Liver (tissue), 9 donors: ENCODE results near the gene SLC34A3. TPM values are rescaled to one million over a fixed set of nuclear protein-coding genes. Genes with fewer than 3 reads are reported as not detected.

Experiments
- DNase-seq: peaks from one replicate; pipeline ENCODE4 v3.0.0-alpha.2; 2017; ENCODE audit warnings: low spot score
- H3K27ac ChIP-seq, 2 donors: one replicate each; pipeline ENCODE4 v1.7.0; 2013; ENCODE audit warnings: inconsistent platforms in 2 of 2, low read length in 2 of 2, control low read depth in 1 of 2, low read depth in 1 of 2, mild to moderate bottlenecking in 1 of 2
- H3K27me3 ChIP-seq, 4 donors: one replicate each; pipeline versions ENCODE4 v1.6.1 to v1.7.0; 2013; ENCODE audit warnings: low read length in 3 of 4, inconsistent platforms in 1 of 4, mild to moderate bottlenecking in 1 of 4, moderate library complexity in 1 of 4; ENCODE audit not compliant: control insufficient read depth in 4 of 4, insufficient read depth in 4 of 4
- H3K36me3 ChIP-seq, 4 donors: one replicate each; pipeline versions ENCODE4 v1.6.1 to v1.7.0; 2013; ENCODE audit warnings: low read length in 3 of 4, mild to moderate bottlenecking in 3 of 4, low read depth in 1 of 4, moderate library complexity in 1 of 4; ENCODE audit not compliant: control insufficient read depth in 4 of 4, insufficient read depth in 3 of 4
- H3K4me1 ChIP-seq, 4 donors: one replicate each; pipeline versions ENCODE4 v1.6.1 to v1.7.0; 2013; ENCODE audit warnings: low read length in 3 of 4, mild to moderate bottlenecking in 3 of 4, moderate library complexity in 1 of 4; ENCODE audit not compliant: control insufficient read depth in 4 of 4, insufficient read depth in 4 of 4
- H3K4me3 ChIP-seq, 3 donors: one replicate each; pipeline versions ENCODE4 v1.6.1 to v1.7.0; 2013; ENCODE audit warnings: low read length in 3 of 3, control low read depth in 1 of 3, low read depth in 1 of 3, mild to moderate bottlenecking in 1 of 3
- H3K9ac ChIP-seq, 2 donors: one replicate each; pipeline ENCODE4 v1.7.0; 2013; ENCODE audit warnings: low read length in 2 of 2, mild to moderate bottlenecking in 2 of 2, moderate library complexity in 2 of 2, control low read depth in 1 of 2, low read depth in 1 of 2
- H3K9me3 ChIP-seq, 4 donors: one replicate each; pipeline versions ENCODE4 v1.6.1 to v1.7.0; 2013; ENCODE audit warnings: low read length in 3 of 4; ENCODE audit not compliant: control insufficient read depth in 4 of 4
- CTCF ChIP-seq: fragments of 150-350 bp; IDR thresholded peaks from 2 replicates; pipeline ENCODE4 v1.5.1; 2017; ENCODE audit warnings: improper control_type of control experiment, low read depth, low read length; ENCODE audit not compliant: missing input control
- EGR1 ChIP-seq, 2 donors: IDR thresholded peaks; 2 replicates each; pipeline ENCODE4 v1.6.1; 2016 to 2018; ENCODE audit warnings: antibody characterized with exemption in 2 of 2, low read depth in 2 of 2
- FOXA1 ChIP-seq: IDR thresholded peaks from 2 replicates; pipeline ENCODE4 v1.6.1; 2016; ENCODE audit warnings: antibody characterized with exemption
- FOXA2 ChIP-seq: IDR thresholded peaks from 2 replicates; pipeline ENCODE4 v1.6.1; 2016; ENCODE audit warnings: antibody characterized with exemption
- GABPA ChIP-seq, 2 donors: IDR thresholded peaks in 1 of 2; conservative IDR thresholded peaks in 1 of 2; 2 replicates each; pipeline ENCODE4 v1.6.1; 2016; ENCODE audit warnings: antibody characterized with exemption in 2 of 2, mild to moderate bottlenecking in 1 of 2, moderate library complexity in 1 of 2
- HNF4A ChIP-seq, 2 donors: conservative IDR thresholded peaks; 2 replicates each; pipeline ENCODE4 v1.6.1; 2016; ENCODE audit warnings: antibody characterized with exemption in 2 of 2, mild to moderate bottlenecking in 2 of 2
- HNF4G ChIP-seq: IDR thresholded peaks from 2 replicates; pipeline ENCODE4 v1.6.1; 2016; ENCODE audit warnings: antibody characterized with exemption
- JUND ChIP-seq, 2 donors: IDR thresholded peaks; 2 replicates each; pipeline ENCODE4 v1.6.1; 2016; ENCODE audit warnings: antibody characterized with exemption in 2 of 2
- MAX ChIP-seq: IDR thresholded peaks from 2 replicates; pipeline ENCODE4 v1.6.1; 2016; ENCODE audit warnings: antibody characterized with exemption
- NR2F2 ChIP-seq: IDR thresholded peaks from 2 replicates; pipeline ENCODE4 v1.6.1; 2016; ENCODE audit warnings: antibody characterized with exemption
- RAD21 ChIP-seq, 2 donors: IDR thresholded peaks; 2 replicates each; pipeline ENCODE4 v1.6.1; 2016; ENCODE audit warnings: antibody characterized with exemption in 2 of 2, mild to moderate bottlenecking in 2 of 2
- RXRA ChIP-seq, 2 donors: IDR thresholded peaks; 2 replicates each; pipeline ENCODE4 v1.6.1; 2017 to 2018; ENCODE audit warnings: antibody characterized with exemption in 2 of 2, mild to moderate bottlenecking in 1 of 2
- SP1 ChIP-seq: IDR thresholded peaks from 2 replicates; pipeline ENCODE4 v1.6.1; 2018; ENCODE audit warnings: antibody characterized with exemption, mild to moderate bottlenecking
- TAF1 ChIP-seq: conservative IDR thresholded peaks from 2 replicates; pipeline ENCODE4 v1.6.1; 2016; ENCODE audit warnings: antibody characterized with exemption, mild to moderate bottlenecking
- YY1 ChIP-seq: IDR thresholded peaks from 2 replicates; pipeline ENCODE4 v1.6.1; 2016; ENCODE audit warnings: antibody characterized with exemption, mild to moderate bottlenecking
- WGBS: extraction: QIAGEN DNeasy Blood & Tissue Kit; methylation state at CpG from one replicate; pipeline ENCODE4 v1.1.7; 2013; 5-methylcytosine and 5-hydroxymethylcytosine counted together
- polyA plus RNA-seq, 2 donors: library from polyadenylated mRNA; stranded (reverse) in 1 of 2; unstranded in 1 of 2; fragments of 200-250 nt in 1 of 2; fragments of >200 nt in 1 of 2; fragmentation: Nextera tagmentation in 1 of 2; extraction: Ambion mirVana in 1 of 2; gene quantifications; one replicate each; pipeline versions ENCODE4 v1.2.1 to v1.2.3, GENCODE V29; 2013 to 2015
- total RNA-seq, 2 donors: library from RNA; depleted of rRNA; stranded (reverse); fragments of >200 nt; gene quantifications; one replicate each; pipeline ENCODE4 v1.2.3, GENCODE V29; 2014
- TF ChIP-seq, protein P1 (sequence below): IDR thresholded peaks from 2 replicates; pipeline ENCODE4 v1.6.1; 2016; ENCODE audit warnings: antibody characterized with exemption
- TF ChIP-seq, protein P2 (sequence below): IDR thresholded peaks from 2 replicates; pipeline ENCODE4 v1.6.1; 2016; ENCODE audit warnings: antibody characterized with exemption
- TF ChIP-seq, protein P3 (sequence below): IDR thresholded peaks from 2 replicates; pipeline ENCODE4 v1.6.1; 2016; ENCODE audit warnings: antibody characterized with exemption, mild to moderate bottlenecking
- donor health status: healthy.
- donor health status: healthy.
- donor health status: healthy.
- donor health status: healthy.
- donor health status: healthy.

Gene SLC34A3
- total and polyA plus RNA-seq, 4 donors, result not detected

DNA sequence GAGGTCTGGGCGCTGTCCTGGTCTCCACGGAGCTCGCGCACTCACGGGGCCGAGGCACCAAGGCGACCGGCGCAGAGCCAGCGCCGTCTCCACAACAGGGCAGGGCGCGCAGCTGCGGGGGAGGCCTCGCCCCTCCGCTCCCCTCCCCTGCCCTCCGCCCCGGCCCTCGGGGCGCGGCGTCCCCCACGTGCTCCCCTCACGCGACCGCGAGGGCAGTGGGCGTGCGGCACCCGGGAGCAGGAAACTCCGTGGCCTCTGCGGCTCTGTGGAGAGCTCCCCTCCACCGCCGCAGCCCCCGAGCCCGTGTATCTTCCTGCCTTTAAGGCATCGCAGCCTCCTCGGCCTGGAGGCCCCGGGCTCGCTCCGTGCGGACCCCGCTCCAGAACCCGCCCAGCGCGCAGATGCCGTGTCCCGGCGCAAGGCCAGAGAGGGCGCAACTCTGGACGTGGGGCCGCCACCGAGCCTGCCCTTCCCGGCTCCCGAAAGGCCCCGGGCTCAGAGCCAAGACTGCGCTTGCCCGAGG is 9.7 kb downstream of the SLC34A3 start:
- peak; percentile 72 for DNase-seq
- Histone ChIP-seq H3K9me3 (no peaks in the 10 kb centered on the region), H3K36me3 (peaks cover 0 to 11% (median 5%) of the 10 kb centered on the region in 4 donors), H3K4me3 (peak overlapping the region; percentile 43 to 57 (median 49)), H3K27ac (peak overlapping the region; percentile 74 to 92), H3K9ac (peak overlapping the region in 1 of 2 donors; percentile 38), H3K27me3 (no peaks in the 10 kb centered on the region), H3K4me1 (peaks cover 8 to 49% (median 21%) of the 10 kb centered on the region in 4 donors)
- no peak for TF ChIP-seq RAD21 (IDR thresholded peaks at IDR 0.05)
- TF ChIP-seq CTCF, result no peak
- TF ChIP-seq, protein P1, sequence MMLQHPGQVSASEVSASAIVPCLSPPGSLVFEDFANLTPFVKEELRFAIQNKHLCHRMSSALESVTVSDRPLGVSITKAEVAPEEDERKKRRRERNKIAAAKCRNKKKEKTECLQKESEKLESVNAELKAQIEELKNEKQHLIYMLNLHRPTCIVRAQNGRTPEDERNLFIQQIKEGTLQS, result no peak
- TF ChIP-seq RXRA (IDR thresholded peaks at IDR 0.05), result no peak
- TF ChIP-seq FOXA2, result no peak
- no peak for TF ChIP-seq SP1
- TF ChIP-seq TAF1, result no peak
- no peak for TF ChIP-seq HNF4G
- TF ChIP-seq, protein P2, sequence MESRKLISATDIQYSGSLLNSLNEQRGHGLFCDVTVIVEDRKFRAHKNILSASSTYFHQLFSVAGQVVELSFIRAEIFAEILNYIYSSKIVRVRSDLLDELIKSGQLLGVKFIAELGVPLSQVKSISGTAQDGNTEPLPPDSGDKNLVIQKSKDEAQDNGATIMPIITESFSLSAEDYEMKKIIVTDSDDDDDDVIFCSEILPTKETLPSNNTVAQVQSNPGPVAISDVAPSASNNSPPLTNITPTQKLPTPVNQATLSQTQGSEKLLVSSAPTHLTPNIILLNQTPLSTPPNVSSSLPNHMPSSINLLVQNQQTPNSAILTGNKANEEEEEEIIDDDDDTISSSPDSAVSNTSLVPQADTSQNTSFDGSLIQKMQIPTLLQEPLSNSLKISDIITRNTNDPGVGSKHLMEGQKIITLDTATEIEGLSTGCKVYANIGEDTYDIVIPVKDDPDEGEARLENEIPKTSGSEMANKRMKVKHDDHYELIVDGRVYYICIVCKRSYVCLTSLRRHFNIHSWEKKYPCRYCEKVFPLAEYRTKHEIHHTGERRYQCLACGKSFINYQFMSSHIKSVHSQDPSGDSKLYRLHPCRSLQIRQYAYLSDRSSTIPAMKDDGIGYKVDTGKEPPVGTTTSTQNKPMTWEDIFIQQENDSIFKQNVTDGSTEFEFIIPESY, result no peak
- no peak for TF ChIP-seq MAX
- no peak for TF ChIP-seq HNF4A (conservative IDR thresholded peaks at IDR 0.05)
- TF ChIP-seq GABPA (IDR thresholded peaks at IDR 0.05 in 1 of 2, conservative IDR thresholded peaks at IDR 0.05 in 1 of 2), result no peak
- no peak for TF ChIP-seq NR2F2
- TF ChIP-seq EGR1 (IDR thresholded peaks at IDR 0.05; ENCODE audit: low read depth in 2 of 2), result no peak
- TF ChIP-seq JUND (IDR thresholded peaks at IDR 0.05), result no peak
- TF ChIP-seq, protein P3, sequence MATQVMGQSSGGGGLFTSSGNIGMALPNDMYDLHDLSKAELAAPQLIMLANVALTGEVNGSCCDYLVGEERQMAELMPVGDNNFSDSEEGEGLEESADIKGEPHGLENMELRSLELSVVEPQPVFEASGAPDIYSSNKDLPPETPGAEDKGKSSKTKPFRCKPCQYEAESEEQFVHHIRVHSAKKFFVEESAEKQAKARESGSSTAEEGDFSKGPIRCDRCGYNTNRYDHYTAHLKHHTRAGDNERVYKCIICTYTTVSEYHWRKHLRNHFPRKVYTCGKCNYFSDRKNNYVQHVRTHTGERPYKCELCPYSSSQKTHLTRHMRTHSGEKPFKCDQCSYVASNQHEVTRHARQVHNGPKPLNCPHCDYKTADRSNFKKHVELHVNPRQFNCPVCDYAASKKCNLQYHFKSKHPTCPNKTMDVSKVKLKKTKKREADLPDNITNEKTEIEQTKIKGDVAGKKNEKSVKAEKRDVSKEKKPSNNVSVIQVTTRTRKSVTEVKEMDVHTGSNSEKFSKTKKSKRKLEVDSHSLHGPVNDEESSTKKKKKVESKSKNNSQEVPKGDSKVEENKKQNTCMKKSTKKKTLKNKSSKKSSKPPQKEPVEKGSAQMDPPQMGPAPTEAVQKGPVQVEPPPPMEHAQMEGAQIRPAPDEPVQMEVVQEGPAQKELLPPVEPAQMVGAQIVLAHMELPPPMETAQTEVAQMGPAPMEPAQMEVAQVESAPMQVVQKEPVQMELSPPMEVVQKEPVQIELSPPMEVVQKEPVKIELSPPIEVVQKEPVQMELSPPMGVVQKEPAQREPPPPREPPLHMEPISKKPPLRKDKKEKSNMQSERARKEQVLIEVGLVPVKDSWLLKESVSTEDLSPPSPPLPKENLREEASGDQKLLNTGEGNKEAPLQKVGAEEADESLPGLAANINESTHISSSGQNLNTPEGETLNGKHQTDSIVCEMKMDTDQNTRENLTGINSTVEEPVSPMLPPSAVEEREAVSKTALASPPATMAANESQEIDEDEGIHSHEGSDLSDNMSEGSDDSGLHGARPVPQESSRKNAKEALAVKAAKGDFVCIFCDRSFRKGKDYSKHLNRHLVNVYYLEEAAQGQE, result no peak
- no peak for TF ChIP-seq FOXA1
- TF ChIP-seq YY1, result no peak
- under 1% methylated on average over 58 of the region's 58 CpGs for WGBS
